Measurements from ENCODE around the gene FAM241B. TPM values are rescaled to one million over a fixed set of nuclear protein-coding genes. Genes with fewer than 3 reads are reported as not detected.

FAM241B gene
- total RNA-seq, 1 experiment from 2014 or later, result 0.16 TPM

DNA sequence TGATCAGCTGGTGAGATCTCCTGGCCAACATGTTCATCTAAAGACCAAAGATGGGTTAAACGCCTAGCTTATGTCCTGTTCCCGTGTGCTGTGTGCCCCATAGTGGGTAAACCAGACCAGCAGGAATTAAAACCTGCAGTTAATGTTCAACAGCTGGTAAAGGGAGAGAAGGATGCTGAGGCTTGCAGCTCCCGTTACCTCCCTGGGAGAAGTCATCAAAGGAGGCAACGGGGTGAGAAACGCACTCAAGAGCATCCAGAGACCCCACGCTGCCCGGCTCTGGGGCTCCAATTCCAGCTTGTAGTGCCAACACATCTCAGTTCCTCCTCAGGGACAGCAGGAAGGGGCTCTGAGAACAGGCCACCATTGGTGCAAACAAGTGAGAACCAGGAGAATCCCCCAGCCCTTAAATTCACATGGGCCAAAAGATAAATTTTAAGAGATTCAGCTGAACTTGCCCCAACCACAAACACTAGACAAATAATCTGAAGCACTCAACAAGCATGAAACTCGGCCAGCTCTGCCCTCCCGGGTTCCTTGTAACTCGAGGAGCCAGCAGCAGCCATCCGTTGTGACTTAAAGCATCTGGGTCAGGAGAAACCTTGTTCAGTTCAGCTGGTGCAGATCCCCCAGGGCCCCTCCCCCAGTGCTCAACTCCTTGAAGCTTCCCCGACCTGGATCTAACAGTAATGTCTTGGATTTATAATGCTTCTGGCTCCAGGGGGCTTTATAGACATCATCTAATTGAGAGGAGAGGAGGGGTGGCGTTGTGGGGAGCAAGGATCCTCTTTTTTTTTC lies 29.4 kb downstream of the FAM241B start:
- DNase-seq (ENCODE audit: low read depth in 1 of 2, low spot score in 2 of 2), result no peak
- Histone ChIP-seq H3K36me3 (no peaks in the 10 kb centered on the region), H3K9me3 (replicated peaks) (no peaks in the 10 kb centered on the region), H3K4me1 (replicated peaks) (no peaks in the 10 kb centered on the region), H3K27me3 (replicated peaks) (peaks cover 32% of the 10 kb centered on the region), H3K4me3 (no peak overlapping the region), H3K27ac (no peak overlapping the region)

DNA sequence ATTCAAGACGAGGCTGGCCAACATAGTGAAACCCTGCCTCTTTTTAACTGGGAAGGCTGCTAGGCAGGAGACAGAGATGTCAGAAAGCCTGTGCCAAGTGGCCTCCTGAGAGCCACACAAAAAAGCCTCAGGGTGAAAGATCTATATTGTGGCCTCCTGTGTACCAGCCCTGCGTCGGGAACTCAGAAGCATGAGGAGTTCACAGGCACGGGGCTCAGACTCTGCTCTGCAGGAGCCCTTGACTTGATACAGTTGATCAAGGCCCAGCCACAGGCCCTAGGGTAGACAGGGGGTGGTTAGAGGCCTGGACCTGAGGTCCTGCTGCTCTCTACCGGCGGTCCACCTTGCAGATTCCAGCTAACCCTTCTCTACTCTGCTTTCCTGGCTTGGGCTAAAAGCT lies 30.2 kb downstream of the FAM241B start:
- no peak for DNase-seq (ENCODE audit: low read depth in 1 of 2, low spot score in 2 of 2)
- Histone ChIP-seq H3K4me3 (no peak overlapping the region), H3K27ac (no peak overlapping the region), H3K27me3 (replicated peaks) (peaks cover 32% of the 10 kb centered on the region), H3K4me1 (replicated peaks) (no peaks in the 10 kb centered on the region), H3K9me3 (replicated peaks) (no peaks in the 10 kb centered on the region), H3K36me3 (no peaks in the 10 kb centered on the region)

DNA sequence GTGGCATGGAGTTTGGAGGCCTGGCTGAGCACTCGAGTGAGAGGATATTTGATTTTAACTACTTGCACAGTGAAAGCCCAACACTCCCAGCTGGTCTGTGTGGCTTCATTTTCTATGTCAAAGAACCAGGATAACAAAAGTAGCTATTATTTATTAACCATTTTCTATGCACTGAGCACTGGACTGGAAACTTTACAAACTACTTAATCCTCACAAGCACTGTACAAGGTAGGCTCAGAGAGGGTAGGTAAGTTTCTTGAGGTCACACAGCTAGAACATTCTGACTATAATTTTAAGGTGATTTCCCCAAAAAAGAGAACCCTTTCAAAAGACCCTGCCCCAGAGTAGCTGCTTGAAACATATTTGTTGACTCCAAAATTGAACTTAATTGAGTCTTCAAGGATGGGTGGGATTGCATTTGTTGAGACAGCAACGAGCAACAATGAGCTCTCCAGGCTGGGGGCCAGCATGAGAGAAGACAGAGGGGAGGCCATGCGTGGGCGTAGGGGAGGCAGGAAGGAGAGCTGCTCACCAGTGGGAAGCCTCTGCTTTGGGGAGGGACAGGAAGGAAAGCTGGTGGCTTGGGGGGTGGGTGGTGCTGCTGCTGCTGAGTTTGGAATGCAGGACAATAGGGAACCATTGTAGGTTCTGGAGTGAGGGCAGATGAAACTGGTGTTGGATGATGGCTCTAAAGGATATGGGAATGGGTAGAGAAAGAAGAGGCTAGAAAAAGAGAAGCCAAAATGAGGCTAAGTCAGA lies 31.5 kb downstream of the FAM241B start:
- Histone ChIP-seq H3K36me3 (no peaks in the 10 kb centered on the region), H3K9me3 (replicated peaks) (no peaks in the 10 kb centered on the region), H3K4me3 (no peak overlapping the region), H3K27me3 (replicated peaks) (peaks cover 25% of the 10 kb centered on the region), H3K4me1 (replicated peaks) (no peaks in the 10 kb centered on the region), H3K27ac (no peak overlapping the region)
- no peak for DNase-seq (ENCODE audit: low read depth in 1 of 2, low spot score in 2 of 2)

DNA sequence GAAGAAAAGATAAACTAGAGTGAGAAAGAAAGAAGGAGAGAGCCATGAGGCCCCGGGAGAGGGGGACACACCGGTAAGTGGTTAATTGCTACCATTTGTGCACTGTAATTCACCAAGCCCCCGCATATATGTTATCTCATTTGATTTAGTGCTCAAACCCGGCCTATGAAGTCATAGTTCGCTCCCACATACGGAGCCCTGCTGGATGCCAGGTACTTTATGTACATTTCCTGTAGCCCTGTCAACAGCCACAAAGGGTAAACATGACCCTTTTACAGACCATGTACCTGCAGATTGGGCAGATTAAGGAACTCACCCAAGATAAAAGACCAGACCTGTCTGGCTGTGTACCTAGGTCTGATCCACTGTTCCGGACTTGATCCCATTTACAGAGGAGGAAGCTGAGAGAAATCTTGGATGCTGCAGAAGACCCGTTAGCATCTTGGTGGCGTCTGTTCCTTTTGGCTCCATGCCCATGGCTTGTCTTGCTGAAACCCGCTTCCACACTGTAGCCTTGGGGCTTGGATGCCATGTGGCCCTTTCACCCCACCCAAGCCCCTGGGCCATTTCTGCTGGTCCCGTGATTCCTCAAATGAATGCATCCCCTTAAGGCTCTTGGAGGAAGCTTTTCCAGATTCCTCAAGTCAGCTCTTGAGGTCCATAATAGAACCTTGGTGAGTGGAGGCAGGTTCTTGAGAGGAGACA lies 32.3 kb downstream of the FAM241B start:
- Histone ChIP-seq H3K4me1 (replicated peaks) (no peaks in the 10 kb centered on the region), H3K27ac (no peak overlapping the region), H3K4me3 (no peak overlapping the region), H3K36me3 (no peaks in the 10 kb centered on the region), H3K9me3 (replicated peaks) (no peaks in the 10 kb centered on the region), H3K27me3 (replicated peaks) (peaks cover 21% of the 10 kb centered on the region)
- no peak for DNase-seq (ENCODE audit: low read depth in 1 of 2, low spot score in 2 of 2)

DNA sequence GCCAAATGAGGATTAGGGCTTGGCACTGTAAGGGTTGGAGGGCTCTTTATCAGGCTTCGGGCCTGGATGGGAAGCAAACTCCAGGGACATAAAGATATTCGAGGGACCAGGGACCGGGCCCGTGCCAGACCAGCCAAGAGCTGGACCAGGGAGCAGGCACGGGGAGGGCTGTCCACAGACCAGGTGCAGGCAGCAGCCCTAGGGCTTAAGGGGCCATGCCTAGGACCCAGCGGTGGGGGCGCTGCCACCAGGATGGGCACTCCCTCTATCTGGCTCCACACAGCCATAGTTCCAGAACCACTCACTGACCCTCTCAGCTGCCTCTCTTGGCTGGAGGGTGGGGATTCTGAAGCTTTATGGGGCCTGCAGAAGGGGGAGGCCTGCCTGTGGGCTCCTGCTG lies 32.9 kb downstream of the FAM241B start:
- H3K4me1 ChIP-seq (replicated peaks), result no peaks in the 10 kb centered on the region
- H3K9me3 ChIP-seq (replicated peaks), result no peaks in the 10 kb centered on the region
- peaks cover 16% of the 10 kb centered on the region for H3K27me3 ChIP-seq (replicated peaks)
- H3K27ac ChIP-seq, result no peak overlapping the region
- no peaks in the 10 kb centered on the region for H3K36me3 ChIP-seq
- DNase-seq (ENCODE audit: low read depth in 1 of 2, low spot score in 2 of 2), result no peak
- no peak overlapping the region for H3K4me3 ChIP-seq

DNA sequence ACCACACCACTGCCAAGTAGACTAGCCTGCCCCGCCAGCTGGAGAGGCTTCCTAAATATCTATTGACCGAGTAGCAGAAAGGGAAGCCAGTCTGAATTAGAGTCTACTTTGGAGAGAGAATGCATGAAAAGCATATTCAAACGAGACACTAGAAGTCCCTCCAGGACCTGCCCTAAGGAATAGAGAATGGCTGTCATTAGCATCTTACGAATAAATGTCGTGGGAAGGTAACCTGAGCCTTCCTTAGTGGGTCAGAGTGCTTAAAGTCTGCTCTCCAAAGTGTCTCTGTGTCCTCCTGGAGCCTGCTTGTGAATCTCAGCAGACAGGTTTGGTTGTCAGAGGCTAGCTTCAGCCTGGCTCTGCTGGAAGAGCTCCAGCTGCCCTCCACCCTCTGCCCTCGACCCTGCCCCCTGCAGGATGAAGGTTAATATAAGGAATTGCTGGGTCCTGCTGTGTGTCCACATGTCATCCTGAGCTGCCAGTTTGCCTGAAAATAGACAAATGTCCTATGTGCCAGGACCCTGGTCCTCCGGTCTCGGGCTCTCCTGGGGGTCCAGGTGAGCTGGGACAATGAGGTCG lies 33.4 kb downstream of the FAM241B start:
- Histone ChIP-seq H3K9me3 (replicated peaks) (no peaks in the 10 kb centered on the region), H3K27ac (no peak overlapping the region), H3K27me3 (replicated peaks) (peaks cover 15% of the 10 kb centered on the region), H3K36me3 (no peaks in the 10 kb centered on the region), H3K4me1 (replicated peaks) (no peaks in the 10 kb centered on the region), H3K4me3 (no peak overlapping the region)
- DNase-seq (ENCODE audit: low read depth in 1 of 2, low spot score in 2 of 2), result no peak

DNA sequence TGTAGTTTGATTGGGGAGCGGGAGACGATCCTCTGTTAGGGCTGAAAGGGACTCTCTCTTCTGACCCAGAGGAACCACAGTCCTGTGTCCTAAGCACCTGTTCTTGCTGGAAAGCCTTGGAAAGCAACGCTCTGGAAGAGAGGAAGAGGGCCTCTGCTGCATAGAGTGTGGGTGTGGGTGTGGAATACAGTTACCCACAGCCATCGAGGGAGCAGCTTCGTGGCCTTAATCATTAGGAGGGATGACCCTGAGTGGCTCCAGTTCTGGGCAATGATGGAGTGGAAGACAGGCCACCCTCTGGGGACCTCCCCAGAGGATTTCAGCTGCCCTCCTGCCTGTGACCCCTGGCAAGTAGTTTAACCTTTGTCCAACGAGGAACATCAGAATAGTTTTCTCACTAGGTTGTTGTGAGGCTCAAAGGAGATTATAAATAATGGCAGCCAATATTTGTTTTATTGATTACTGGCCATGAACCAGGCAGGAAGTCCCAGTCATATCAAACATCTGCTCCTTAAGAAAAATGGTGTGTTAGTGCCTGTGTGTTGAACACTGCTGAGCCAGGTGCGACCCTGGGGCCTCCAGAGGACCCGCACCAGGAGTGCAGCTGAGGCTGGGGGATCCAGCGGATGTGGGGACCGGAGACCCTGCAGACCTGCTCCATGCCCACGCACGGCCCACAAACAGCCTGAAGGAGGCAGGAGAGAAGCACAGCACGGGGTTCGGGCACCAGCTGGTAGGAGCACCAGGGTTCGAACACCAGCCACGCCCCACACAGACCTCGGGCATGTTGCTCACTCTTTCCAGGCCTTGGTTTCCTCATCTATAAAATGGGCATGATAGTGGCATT lies 35.6 kb downstream of the FAM241B start:
- Histone ChIP-seq H3K4me1 (replicated peaks) (no peaks in the 10 kb centered on the region), H3K36me3 (no peaks in the 10 kb centered on the region), H3K27me3 (replicated peaks) (peaks cover 14% of the 10 kb centered on the region), H3K27ac (no peak overlapping the region), H3K4me3 (no peak overlapping the region), H3K9me3 (replicated peaks) (no peaks in the 10 kb centered on the region)
- no peak for DNase-seq (ENCODE audit: low read depth in 1 of 2, low spot score in 2 of 2)

DNA sequence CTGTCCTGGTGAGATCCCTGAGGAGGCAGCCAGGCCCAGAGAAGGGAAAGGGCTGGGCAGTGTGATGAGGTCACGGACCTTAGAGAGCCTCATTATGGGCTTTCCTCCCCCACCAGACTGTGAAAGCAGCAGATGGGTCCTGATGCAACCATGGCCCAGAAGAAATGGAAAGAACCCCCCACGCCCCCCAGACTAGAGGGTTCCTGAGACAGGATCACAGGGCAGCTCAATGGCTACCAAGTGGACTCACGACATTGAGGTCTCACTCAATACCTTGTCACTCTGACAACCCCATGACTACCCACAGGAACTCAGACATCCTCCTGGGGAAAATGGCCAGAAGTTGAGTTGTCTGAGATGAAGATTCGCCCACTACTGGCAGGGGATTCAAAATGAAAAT lies 36.7 kb downstream of the FAM241B start:
- no peak for DNase-seq (ENCODE audit: low read depth in 1 of 2, low spot score in 2 of 2)
- no peak overlapping the region for H3K4me3 ChIP-seq
- H3K36me3 ChIP-seq, result no peaks in the 10 kb centered on the region
- H3K9me3 ChIP-seq (replicated peaks), result no peaks in the 10 kb centered on the region
- peaks cover 10% of the 10 kb centered on the region for H3K27me3 ChIP-seq (replicated peaks)
- no peak overlapping the region for H3K27ac ChIP-seq
- no peaks in the 10 kb centered on the region for H3K4me1 ChIP-seq (replicated peaks)

DNA sequence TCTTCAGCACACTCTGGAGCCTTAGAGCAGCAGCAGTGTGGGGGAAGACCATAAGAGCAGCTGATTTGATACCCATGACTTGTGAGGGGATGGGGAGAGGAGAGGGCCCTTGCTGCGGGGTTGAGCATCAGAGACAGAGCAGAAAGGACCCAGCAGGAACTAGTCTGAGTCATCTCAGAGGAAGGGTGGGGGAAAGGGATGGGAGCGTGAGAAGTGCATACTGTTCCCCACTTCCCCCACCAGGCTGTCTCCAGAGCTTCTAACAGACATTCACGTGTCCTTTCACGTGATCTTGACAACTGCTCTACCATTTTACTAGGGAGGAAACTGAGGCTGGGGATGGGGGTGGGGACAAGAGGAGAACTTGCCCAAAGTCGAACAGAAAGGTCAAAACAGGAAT lies 38.7 kb downstream of the FAM241B start:
- no peak overlapping the region for H3K27ac ChIP-seq
- no peak overlapping the region for H3K4me3 ChIP-seq
- H3K9me3 ChIP-seq (replicated peaks), result no peaks in the 10 kb centered on the region
- no peaks in the 10 kb centered on the region for H3K4me1 ChIP-seq (replicated peaks)
- DNase-seq (ENCODE audit: low read depth in 1 of 2, low spot score in 2 of 2), result no peak
- H3K36me3 ChIP-seq, result no peaks in the 10 kb centered on the region
- peaks cover 16% of the 10 kb centered on the region for H3K27me3 ChIP-seq (replicated peaks)

DNA sequence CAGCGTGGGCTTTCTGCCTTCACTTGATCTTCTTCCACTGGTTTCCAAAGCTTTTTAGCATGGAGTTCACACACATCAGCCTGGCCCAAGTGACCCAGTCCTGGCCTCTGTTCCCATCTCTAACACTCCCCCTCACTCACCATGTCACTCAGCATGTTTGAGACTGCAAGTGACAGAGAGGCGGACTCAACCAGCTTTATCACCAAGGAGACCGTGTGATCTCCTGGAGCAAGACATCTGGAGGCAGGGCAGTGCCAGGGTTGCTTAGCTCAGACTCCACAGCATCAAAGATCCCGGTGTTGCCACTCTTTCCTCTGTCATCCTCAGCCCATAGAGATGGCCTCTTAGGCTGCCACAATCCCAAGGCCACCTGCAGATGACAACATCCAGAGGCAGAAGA lies 39.4 kb downstream of the FAM241B start:
- no peaks in the 10 kb centered on the region for H3K9me3 ChIP-seq (replicated peaks)
- no peak overlapping the region for H3K27ac ChIP-seq
- no peaks in the 10 kb centered on the region for H3K4me1 ChIP-seq (replicated peaks)
- H3K36me3 ChIP-seq, result no peaks in the 10 kb centered on the region
- DNase-seq (ENCODE audit: low read depth in 1 of 2, low spot score in 2 of 2), result no peak
- no peak overlapping the region for H3K4me3 ChIP-seq
- H3K27me3 ChIP-seq (replicated peaks), result peaks cover 20% of the 10 kb centered on the region

DNA sequence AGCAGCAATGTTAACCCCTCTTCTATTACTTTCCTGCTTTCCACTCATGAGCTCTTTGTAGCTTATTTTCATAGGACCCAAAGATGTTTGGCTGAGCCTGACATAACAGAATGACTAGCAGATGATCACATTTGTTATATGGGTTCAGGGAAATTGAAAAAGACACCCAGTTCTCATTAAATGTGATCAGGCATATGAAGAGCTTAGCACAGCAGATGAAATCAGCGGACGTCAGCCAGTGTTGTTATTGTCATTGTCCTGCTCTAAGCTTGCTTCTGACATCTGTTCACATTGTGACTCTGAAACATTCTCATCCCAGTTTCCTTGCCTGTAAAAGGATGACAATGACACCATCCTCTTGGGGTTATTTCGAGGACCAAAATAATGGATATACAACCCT lies 43.5 kb downstream of the FAM241B start:
- H3K4me1 ChIP-seq (replicated peaks), result no peaks in the 10 kb centered on the region
- no peak for DNase-seq (ENCODE audit: low read depth in 1 of 2, low spot score in 2 of 2)
- peaks cover 25% of the 10 kb centered on the region for H3K27me3 ChIP-seq (replicated peaks)
- H3K9me3 ChIP-seq (replicated peaks), result no peaks in the 10 kb centered on the region
- H3K4me3 ChIP-seq, result no peak overlapping the region
- H3K27ac ChIP-seq, result no peak overlapping the region
- H3K36me3 ChIP-seq, result no peaks in the 10 kb centered on the region

DNA sequence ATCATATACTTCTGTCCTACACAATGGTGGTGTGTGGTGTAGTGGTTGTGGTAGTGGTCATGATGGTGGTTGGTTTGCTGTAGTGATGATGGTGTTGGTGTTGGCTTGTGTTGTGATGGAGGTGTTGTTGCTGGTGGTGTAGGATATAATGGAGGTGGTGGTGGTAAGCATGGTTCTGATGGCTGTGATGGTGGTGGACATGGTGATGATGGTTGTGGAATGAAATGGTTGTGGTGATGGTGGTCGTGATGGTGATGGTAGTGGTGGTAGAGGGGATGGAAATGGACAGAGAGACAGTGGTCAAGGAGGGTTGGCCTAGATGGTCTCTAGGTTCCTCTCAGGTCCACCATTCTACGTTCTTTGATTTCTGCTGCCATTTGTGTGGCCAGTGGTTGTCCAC lies 44.7 kb downstream of the FAM241B start:
- Histone ChIP-seq H3K4me1 (replicated peaks) (no peaks in the 10 kb centered on the region), H3K36me3 (no peaks in the 10 kb centered on the region), H3K4me3 (no peak overlapping the region), H3K27me3 (replicated peaks) (peaks cover 33% of the 10 kb centered on the region), H3K9me3 (replicated peaks) (no peaks in the 10 kb centered on the region), H3K27ac (no peak overlapping the region)
- DNase-seq (ENCODE audit: low read depth in 1 of 2, low spot score in 2 of 2), result no peak

DNA sequence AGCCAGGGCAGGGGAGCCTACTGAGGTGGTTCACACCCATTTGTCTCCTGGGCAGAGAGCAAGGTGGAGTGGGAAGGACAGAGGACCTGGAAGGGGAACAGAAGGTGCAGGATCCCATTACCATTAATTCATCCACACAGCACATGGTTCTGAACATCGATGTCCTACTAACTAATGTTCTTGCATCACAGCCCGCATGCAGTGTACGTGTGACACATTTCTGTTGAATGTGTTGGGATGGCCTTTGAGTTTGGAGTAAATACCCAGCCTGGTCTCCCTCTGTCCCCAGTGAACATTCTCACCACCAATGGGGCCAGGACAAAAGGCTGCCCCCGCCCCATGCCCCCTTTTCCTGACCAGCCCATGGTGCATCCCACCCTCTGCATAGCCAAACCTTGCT lies 46.3 kb downstream of the FAM241B start:
- no peak for DNase-seq (ENCODE audit: low read depth in 1 of 2, low spot score in 2 of 2)
- Histone ChIP-seq H3K27me3 (replicated peaks) (peaks cover 46% of the 10 kb centered on the region), H3K4me1 (replicated peaks) (no peaks in the 10 kb centered on the region), H3K27ac (no peak overlapping the region), H3K9me3 (replicated peaks) (no peaks in the 10 kb centered on the region), H3K4me3 (no peak overlapping the region), H3K36me3 (no peaks in the 10 kb centered on the region)
